OCI-LY7 (cell line): ENCODE results near the gene VSX2. TPM values are rescaled to one million over a fixed set of nuclear protein-coding genes. Genes with fewer than 3 reads are reported as not detected.

Experiments
- BruUV-seq: library from RNA; stranded (reverse); fragments of 400-500 nt; replicated peaks from 2 replicates; lab custom pipeline; 2021; lab: Mats Ljungman, UMichigan
- CTCF ChIA-PET: fragments of 300-600 bp; sonication (Branson Sonifier 250); formaldehyde crosslinking; loops from one replicate; lab custom pipeline; 2022; ENCODE audit warnings: antibody characterized with exemption; ENCODE audit not compliant: unreplicated experiment; lab: Charles Lee
- POLR2A ChIA-PET: fragments of 300-600 bp; sonication (Branson Sonifier 250); formaldehyde crosslinking; loops from one replicate; lab custom pipeline; 2022; ENCODE audit warnings: antibody characterized with exemption; lab: Charles Lee
- DNase-seq: peaks from one replicate; pipeline ENCODE4 v3.0.0-alpha.2; 2015; ENCODE audit warnings: low spot score
- H2AFZ ChIP-seq: fragments of 200-600 bp; sonication (generic), shearing (Covaris generic); 2 replicates; pipeline ENCODE4 v1.6.1; 2014; ENCODE audit warnings: mild to moderate bottlenecking, antibody characterized with exemption, low read length, moderate library complexity
- H3K27ac ChIP-seq: fragments of 200-600 bp; sonication (generic); 2 replicates; pipeline ENCODE4 v1.5.1; 2014; ENCODE audit warnings: mixed run types, low read depth, mild to moderate bottlenecking, moderate library complexity, low read length, inconsistent platforms; ENCODE audit not compliant: poor library complexity, severe bottlenecking
- H3K36me3 ChIP-seq: fragments of 200-600 bp; sonication (generic); 2 replicates; pipeline ENCODE4 v1.6.1; 2014; ENCODE audit warnings: mild to moderate bottlenecking, antibody characterized with exemption, low read length, moderate library complexity, mixed read lengths; ENCODE audit not compliant: insufficient read depth
- H3K4me1 ChIP-seq: fragments of 200-600 bp; sonication (generic); 2 replicates; pipeline ENCODE4 v1.5.1; 2014; ENCODE audit warnings: mild to moderate bottlenecking, low read length; ENCODE audit not compliant: insufficient read depth, poor library complexity, severe bottlenecking
- H3K4me2 ChIP-seq: fragments of 200-600 bp; sonication (generic); 2 replicates; pipeline ENCODE4 v1.6.1; 2014; ENCODE audit warnings: mild to moderate bottlenecking, low read length
- H3K4me3 ChIP-seq: fragments of 200-600 bp; sonication (generic); 2 replicates; pipeline ENCODE4 v1.5.1; 2014; ENCODE audit warnings: mild to moderate bottlenecking, low read depth, low read length; ENCODE audit not compliant: poor library complexity, severe bottlenecking
- H3K79me2 ChIP-seq: fragments of 200-600 bp; sonication (generic); 2 replicates; pipeline ENCODE4 v1.6.1; 2016; ENCODE audit warnings: low read depth, mild to moderate bottlenecking, low read length, moderate library complexity, mixed read lengths; ENCODE audit not compliant: insufficient read depth
- H3K9me2 ChIP-seq: fragments of 200-600 bp; sonication (generic); 2 replicates; pipeline ENCODE4 v1.6.1; 2016; ENCODE audit warnings: mild to moderate bottlenecking, low read length, mixed read lengths; ENCODE audit not compliant: insufficient read depth
- H3K9me3 ChIP-seq: fragments of 200-600 bp; sonication (generic); 2 replicates; pipeline ENCODE4 v1.6.1; 2014; ENCODE audit warnings: mild to moderate bottlenecking, mixed run types, low read length, mixed read lengths
- H4K20me1 ChIP-seq: fragments of 200-600 bp; sonication (generic); 2 replicates; pipeline ENCODE4 v1.6.1; 2014; ENCODE audit warnings: mild to moderate bottlenecking, antibody characterized with exemption, low read length, moderate library complexity, mixed read lengths; ENCODE audit not compliant: insufficient read depth
- EZH2phosphoT487 ChIP-seq: fragments of 200-600 bp; sonication (generic); IDR thresholded peaks from 2 replicates; pipeline ENCODE4 v1.6.1; 2018; ENCODE audit warnings: low read depth, borderline replicate concordance, mild to moderate bottlenecking, mixed run types, antibody characterized with exemption, low read length, moderate library complexity, mixed read lengths
- intact Hi-C: fragments of 100-400 bp; cut with micrococcal nuclease; formaldehyde crosslinking; loops from one replicate; pipeline ENCODE4 v1.10.0; 2022; ENCODE audit not compliant: unreplicated experiment
- total RNA-seq, 2 experiments: library from RNA; depleted of rRNA in 1 of 2; stranded (reverse); fragments of >200 nt in 1 of 2; shearing (Covaris generic) in 1 of 2; gene quantifications; 2 replicates each; pipeline ENCODE4 v1.2.3, GENCODE V29; 2014 to 2022
- TF ChIP-seq, protein P1 (sequence below): fragments of 200-600 bp; sonication (generic); conservative IDR thresholded peaks from 2 replicates; pipeline ENCODE4 v1.5.1; 2014; ENCODE audit warnings: mild to moderate bottlenecking, antibody characterized with exemption, low read length, moderate library complexity, mixed read lengths

VSX2 gene
- total RNA-seq, 2 experiments from 2014 or later, result not detected

DNA sequence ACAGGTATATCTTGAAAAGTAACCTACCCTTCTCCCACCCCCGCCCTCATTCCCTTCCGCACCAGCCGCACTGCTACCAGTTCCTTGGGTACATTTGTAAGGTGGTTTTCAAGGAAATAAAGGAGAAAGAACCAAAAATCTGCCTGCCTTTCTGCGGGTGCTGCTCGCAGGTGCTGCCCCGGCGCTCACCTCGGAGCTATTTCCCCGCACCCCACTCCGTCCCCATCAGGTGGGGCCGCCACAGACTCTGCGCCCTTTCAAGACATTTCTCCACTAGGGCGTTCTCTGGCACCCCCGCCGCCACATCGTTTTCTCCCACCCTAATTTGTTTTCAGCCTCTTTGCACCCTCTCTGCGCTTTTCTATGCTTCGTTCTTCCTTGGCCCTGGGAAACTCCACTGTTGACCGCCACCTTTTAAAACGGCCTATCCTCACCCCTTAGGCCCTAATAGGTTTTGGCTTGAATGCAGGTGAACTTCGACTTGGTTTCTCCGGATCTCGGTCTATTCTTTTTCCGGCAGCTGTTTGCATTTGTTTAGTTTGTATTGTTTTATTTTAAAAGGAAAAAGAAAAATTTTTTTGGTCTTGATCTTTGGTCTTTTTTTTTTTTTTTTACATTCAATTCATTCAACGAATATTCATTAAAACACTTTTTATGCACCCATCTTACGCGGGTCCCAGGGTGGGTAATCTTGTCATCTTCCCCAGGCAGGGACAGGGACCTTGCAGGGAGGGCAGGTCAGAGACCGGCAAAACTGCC is 3.0 kb downstream of the VSX2 start:
- POLR2A ChIA-PET, result interaction anchor here (0.6 to 0.7 kb wide), 2 partner anchors 9 to 51 kb away, joined by 3 to 4 read pairs; no protein-coding TSS in a partner anchor
- BruUV-seq, result no TSS peak
- CTCF ChIA-PET, result no interaction called here

DNA sequence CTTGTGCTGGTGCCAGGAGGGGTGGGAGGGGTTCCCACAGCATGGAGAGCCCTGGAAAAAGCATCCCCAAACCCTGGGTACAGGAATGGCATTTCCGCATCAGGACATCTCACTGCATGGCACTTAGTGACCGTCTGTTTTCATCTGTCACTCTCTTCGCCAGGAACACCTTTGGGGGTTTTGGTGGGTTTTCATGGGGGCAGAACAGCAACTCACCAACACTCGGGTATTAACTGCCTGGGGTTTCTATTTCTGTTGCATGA is 3.5 kb downstream of the VSX2 start:
- H3K9me2 ChIP-seq, result no peaks in the 10 kb centered on the region
- H3K79me2 ChIP-seq, result no peaks in the 10 kb centered on the region
- no peak for TF ChIP-seq EZH2phosphoT487
- TF ChIP-seq, protein P1, sequence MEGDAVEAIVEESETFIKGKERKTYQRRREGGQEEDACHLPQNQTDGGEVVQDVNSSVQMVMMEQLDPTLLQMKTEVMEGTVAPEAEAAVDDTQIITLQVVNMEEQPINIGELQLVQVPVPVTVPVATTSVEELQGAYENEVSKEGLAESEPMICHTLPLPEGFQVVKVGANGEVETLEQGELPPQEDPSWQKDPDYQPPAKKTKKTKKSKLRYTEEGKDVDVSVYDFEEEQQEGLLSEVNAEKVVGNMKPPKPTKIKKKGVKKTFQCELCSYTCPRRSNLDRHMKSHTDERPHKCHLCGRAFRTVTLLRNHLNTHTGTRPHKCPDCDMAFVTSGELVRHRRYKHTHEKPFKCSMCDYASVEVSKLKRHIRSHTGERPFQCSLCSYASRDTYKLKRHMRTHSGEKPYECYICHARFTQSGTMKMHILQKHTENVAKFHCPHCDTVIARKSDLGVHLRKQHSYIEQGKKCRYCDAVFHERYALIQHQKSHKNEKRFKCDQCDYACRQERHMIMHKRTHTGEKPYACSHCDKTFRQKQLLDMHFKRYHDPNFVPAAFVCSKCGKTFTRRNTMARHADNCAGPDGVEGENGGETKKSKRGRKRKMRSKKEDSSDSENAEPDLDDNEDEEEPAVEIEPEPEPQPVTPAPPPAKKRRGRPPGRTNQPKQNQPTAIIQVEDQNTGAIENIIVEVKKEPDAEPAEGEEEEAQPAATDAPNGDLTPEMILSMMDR, result no peak
- no peak for DNase-seq
- H4K20me1 ChIP-seq, result no peaks in the 10 kb centered on the region
- H2AFZ ChIP-seq, result no peak overlapping the region
- no peak overlapping the region for H3K4me2 ChIP-seq
- H3K4me3 ChIP-seq, result no peak overlapping the region
- intact Hi-C loops, result no loop called here
- ChIA-PET CTCF (no interaction called here), POLR2A (no interaction called here)
- no peak overlapping the region for H3K27ac ChIP-seq
- H3K36me3 ChIP-seq, result no peaks in the 10 kb centered on the region
- H3K4me1 ChIP-seq, result peaks cover 6% of the 10 kb centered on the region
- no peaks in the 10 kb centered on the region for H3K9me3 ChIP-seq
- no TSS peak for BruUV-seq

More for the DNA sequence above, 3.0 kb downstream of the VSX2 start:
- no peaks in the 10 kb centered on the region for H3K36me3 ChIP-seq
- peaks cover under 1% of the 10 kb centered on the region for H3K4me1 ChIP-seq
- no peak overlapping the region for H3K4me2 ChIP-seq
- DNase-seq, result no peak
- no peaks in the 10 kb centered on the region for H3K79me2 ChIP-seq
- H4K20me1 ChIP-seq, result no peaks in the 10 kb centered on the region
- intact Hi-C loops, result no loop called here
- H2AFZ ChIP-seq, result no peak overlapping the region
- H3K9me3 ChIP-seq, result no peaks in the 10 kb centered on the region
- TF ChIP-seq EZH2phosphoT487, result no peak; the same call in 1 of the 2 replicates
- TF ChIP-seq, protein P1, result no peak
- H3K27ac ChIP-seq, result no peak overlapping the region
- H3K9me2 ChIP-seq, result no peaks in the 10 kb centered on the region
- H3K4me3 ChIP-seq, result no peak overlapping the region

DNA sequence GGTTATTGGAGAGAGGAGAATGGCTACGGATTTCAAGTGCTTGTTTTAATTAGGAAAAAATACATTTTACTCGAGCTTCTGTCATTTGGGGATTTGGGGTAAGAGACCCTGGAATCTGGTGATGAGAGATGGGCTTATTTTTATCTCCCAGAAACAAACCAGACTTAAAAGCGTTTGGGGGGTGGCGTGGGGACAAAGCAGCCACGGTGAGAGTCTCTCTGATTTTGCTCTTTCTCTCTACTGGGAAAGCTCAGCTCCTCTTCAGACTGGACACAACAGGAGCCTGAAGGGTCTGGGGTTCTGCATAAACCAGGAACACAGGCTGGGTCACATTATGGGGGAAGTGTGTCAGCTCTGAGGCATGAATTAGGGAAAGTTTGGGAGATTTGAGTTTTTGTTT is 3.8 kb downstream of the VSX2 start:
- H3K9me3 ChIP-seq, result no peaks in the 10 kb centered on the region
- intact Hi-C loops, result no loop called here
- no peaks in the 10 kb centered on the region for H4K20me1 ChIP-seq
- no peaks in the 10 kb centered on the region for H3K79me2 ChIP-seq
- no TSS peak for BruUV-seq
- H3K9me2 ChIP-seq, result no peaks in the 10 kb centered on the region
- ChIA-PET POLR2A (no interaction called here), CTCF (no interaction called here)
- H3K36me3 ChIP-seq, result no peaks in the 10 kb centered on the region
- H3K4me3 ChIP-seq, result no peak overlapping the region
- H3K27ac ChIP-seq, result no peak overlapping the region
- H3K4me1 ChIP-seq, result peaks cover 9% of the 10 kb centered on the region
- no peak for TF ChIP-seq EZH2phosphoT487
- H2AFZ ChIP-seq, result no peak overlapping the region
- H3K4me2 ChIP-seq, result no peak overlapping the region
- no peak for DNase-seq
